K562 (cell line): ENCODE measurements around the gene P2RY14. TPM values are rescaled to one million over a fixed set of nuclear protein-coding genes. Genes with fewer than 3 reads are reported as not detected.

Experiments
- ATAC-seq: fragments of 200-7000 bp; cut with Tn5 transposase; 3 replicates; pipeline ENCODE4 v1.9.1; 2020; ENCODE audit warnings: moderate library complexity
- BruUV-seq: library from RNA; stranded (reverse); fragments of 400-500 nt; replicated peaks from 2 replicates; lab custom pipeline; 2021; lab: Mats Ljungman, UMichigan
- CTCF ChIA-PET: fragments of 300-600 bp; formaldehyde crosslinking; extraction: SDS; loops from one replicate; lab custom pipeline; 2021; ENCODE audit warnings: low intra/inter-chr PET ratio; lab: Yijun Ruan, JAX
- POLR2A ChIA-PET: fragments of 300-600, 350-650 bp; sonication (Branson Sonifier 250); formaldehyde crosslinking; extraction: SDS; loops from one replicate; lab custom pipeline; 2021; ENCODE audit warnings: antibody characterized with exemption, inconsistent platforms; lab: Yijun Ruan, JAX
- DNase-seq, 4 experiments: peaks; one replicate each; pipeline versions ENCODE4 v3.0.0 to v3.0.0-alpha.2; 2011 to 2018; ENCODE audit warnings: low spot score in 3 of 4, mixed read lengths in 3 of 4; ENCODE audit errors: extremely low read depth in 1 of 4
- FAIRE-seq: peaks from 2 replicates; lab custom pipeline; 2011; peaks lifted over from hg19 to GRCh38; lab: Jason Lieb, UNC
- H2AFZ ChIP-seq: 2 replicates; pipeline ENCODE4 v1.6.0; 2011; ENCODE audit warnings: low read depth, low read length, control low read depth, inconsistent platforms
- H3K27ac ChIP-seq: fragments of 200-600 bp; 3 replicates; pipeline ENCODE4 v1.8.0; 2011; ENCODE audit warnings: low read depth, mild to moderate bottlenecking, control low read depth, inconsistent platforms, low read length, moderate library complexity, mixed read lengths; ENCODE audit errors: extremely low read depth
- H3K27me3 ChIP-seq, 2 experiments: fragments of 300-600 bp in 1 of 2; 2 replicates in 1 of 2; 3 replicates in 1 of 2; pipeline versions ENCODE4 v1.6.0 to v1.8.0; 2011; ENCODE audit warnings: inconsistent platforms in 2 of 2, low read length in 2 of 2, mild to moderate bottlenecking in 1 of 2, mixed read lengths in 1 of 2, moderate library complexity in 1 of 2; ENCODE audit not compliant: control insufficient read depth in 2 of 2, insufficient read depth in 2 of 2
- H3K36me3 ChIP-seq: fragments of 300-600 bp; 3 replicates; pipeline ENCODE4 v1.8.0; 2011; ENCODE audit warnings: mild to moderate bottlenecking, low read length, inconsistent platforms; ENCODE audit not compliant: control insufficient read depth, insufficient read depth
- H3K4me1 ChIP-seq, 2 experiments: fragments of 200-600 bp in 1 of 2; replicated peaks in 1 of 2; 2 replicates in 1 of 2; 3 replicates in 1 of 2; pipeline versions ENCODE4 v1.5.1 to v1.8.0; 2011; ENCODE audit warnings: inconsistent platforms in 2 of 2, low read length in 2 of 2, mild to moderate bottlenecking in 1 of 2, mixed read lengths in 1 of 2, moderate library complexity in 1 of 2; ENCODE audit not compliant: control insufficient read depth in 2 of 2, insufficient read depth in 2 of 2
- H3K4me2 ChIP-seq: 2 replicates; pipeline ENCODE4 v1.6.1; 2011; ENCODE audit warnings: low read length, control low read depth, inconsistent platforms, mixed read lengths; ENCODE audit not compliant: insufficient read depth
- H3K4me3 ChIP-seq: fragments of 200-600 bp; sonication (generic), shearing (Covaris generic); 2 replicates; pipeline ENCODE4 v1.5.1; 2016; ENCODE audit warnings: control low read depth, inconsistent platforms
- H3K79me2 ChIP-seq: fragments of 200-600 bp; 3 replicates; pipeline ENCODE4 v1.8.0; 2011; ENCODE audit warnings: low read length, inconsistent platforms; ENCODE audit not compliant: control insufficient read depth, insufficient read depth
- H3K9ac ChIP-seq, 2 experiments: 2 replicates each; pipeline versions ENCODE4 v1.6.0 to v1.6.1; 2011; ENCODE audit warnings: low read depth in 2 of 2, low read length in 2 of 2, control low read depth in 1 of 2, inconsistent platforms in 1 of 2, mild to moderate bottlenecking in 1 of 2, mixed read lengths in 1 of 2; ENCODE audit not compliant: insufficient read depth in 1 of 2
- H3K9me1 ChIP-seq: one replicate; pipeline ENCODE4 v1.6.0; 2011; ENCODE audit warnings: inconsistent platforms, mild to moderate bottlenecking, low read length, moderate library complexity; ENCODE audit not compliant: control insufficient read depth, insufficient read depth
- H3K9me3 ChIP-seq: replicated peaks from 2 replicates; pipeline ENCODE4 v1.5.1; 2011; ENCODE audit warnings: low read depth, low read length, inconsistent platforms; ENCODE audit not compliant: control insufficient read depth, insufficient read depth
- H4K20me1 ChIP-seq: replicated peaks from 2 replicates; pipeline ENCODE4 v1.6.1; 2011; ENCODE audit warnings: low read length, inconsistent platforms, mixed read lengths; ENCODE audit not compliant: control insufficient read depth, insufficient read depth
- CXXC5 ChIP-seq: fragments of 250-450 bp; sonication (Bioruptor Pico); IDR thresholded peaks from 2 replicates; pipeline ENCODE4 v1.8.0; 2022; ENCODE audit warnings: inconsistent platforms, mild to moderate bottlenecking, moderate library complexity
- ELF1 ChIP-seq: fragments of 200-800 bp; sonication (Bioruptor generic); IDR thresholded peaks from 2 replicates; pipeline ENCODE4 v1.6.1; 2016; ENCODE audit warnings: missing genetic modification characterization, missing compliant biosample characterization
- NCOA2 ChIP-seq, 2 experiments: fragments of 450-650 bp; IDR thresholded peaks; 2 replicates each; pipeline ENCODE4 v1.6.1; 2018; ENCODE audit warnings: mild to moderate bottlenecking in 2 of 2, moderate library complexity in 1 of 2; ENCODE audit not compliant: partially characterized antibody in 2 of 2
- NFATC3 ChIP-seq: fragments of 450-650 bp; IDR thresholded peaks from 2 replicates; pipeline ENCODE4 v1.6.1; 2017; ENCODE audit warnings: mild to moderate bottlenecking
- PHF21A ChIP-seq: fragments of 450-650 bp; IDR thresholded peaks from 2 replicates; pipeline ENCODE4 v1.6.1; 2017; ENCODE audit warnings: low read depth, borderline replicate concordance
- POLR2AphosphoS5 ChIP-seq: IDR thresholded peaks from 2 replicates; pipeline ENCODE4 v1.6.1; 2011; ENCODE audit warnings: mild to moderate bottlenecking, low read depth, low read length, moderate library complexity; ENCODE audit not compliant: control insufficient read depth, insufficient read depth
- SRF ChIP-seq, 2 experiments: fragments of 250-450, 450-650 bp in 1 of 2; sonication (Bioruptor Pico) in 1 of 2; sonication (generic) in 1 of 2; formaldehyde crosslinking; IDR thresholded peaks; 2 replicates each; pipeline versions ENCODE4 v1.5.0 to v1.5.1; 2020 to 2022; ENCODE audit warnings: mild to moderate bottlenecking in 1 of 2, missing genetic modification reagents in 1 of 2
- SUPT5H ChIP-seq: fragments of 450-650 bp; IDR thresholded peaks from 2 replicates; pipeline ENCODE4 v1.6.1; 2016
- ZBTB8A ChIP-seq: fragments of 450-650 bp; IDR thresholded peaks from 2 replicates; pipeline ENCODE4 v1.6.1; 2018; ENCODE audit warnings: mild to moderate bottlenecking, moderate library complexity; ENCODE audit not compliant: partially characterized antibody
- ZC3H4 ChIP-seq: sonication (generic); formaldehyde crosslinking; IDR thresholded peaks from 2 replicates; pipeline ENCODE4 v1.9.0; 2021; ENCODE audit warnings: missing genetic modification reagents, borderline replicate concordance
- ZNF239 ChIP-seq: fragments of 250-450 bp; sonication (Bioruptor Pico); IDR thresholded peaks from 2 replicates; pipeline ENCODE4 v1.4.0; 2020; ENCODE audit warnings: mild to moderate bottlenecking
- ZNF644 ChIP-seq: fragments of 200-800 bp; sonication (Bioruptor generic); IDR thresholded peaks from 2 replicates; pipeline ENCODE4 v1.6.1; 2016; ENCODE audit warnings: low read depth, missing genetic modification characterization, missing compliant biosample characterization
- ZNF780A ChIP-seq: fragments of 250-450 bp; sonication (Bioruptor Pico); IDR thresholded peaks from 2 replicates; pipeline ENCODE4 v1.5.0; 2021; ENCODE audit warnings: mild to moderate bottlenecking
- WGBS: fragments of 100-300 bp; shearing (Covaris generic); methylation state at CpG from one replicate; pipeline ENCODE4 v1.1.6; 2016; ENCODE audit warnings: low coverage, mixed read lengths; ENCODE audit not compliant: insufficient coverage; ENCODE audit errors: missing lambda C conversion rate; 5-methylcytosine and 5-hydroxymethylcytosine counted together
- in situ Hi-C: fragments of 300-500 bp; cut with MboI; formaldehyde crosslinking; loops from 4 replicates; pipeline ENCODE4 v1.15.0; 2018; ENCODE audit warnings: inconsistent platforms, mixed read lengths
- intact Hi-C: fragments of 100-400 bp; cut with micrococcal nuclease; formaldehyde crosslinking; loops from 2 replicates; pipeline ENCODE4 v1.14.2; 2022
- polyA plus RNA-seq, 8 experiments: library from polyadenylated mRNA; depleted of rRNA in 4 of 8; stranded (reverse) in 5 of 8; unstranded in 3 of 8; fragments of >200 nt; fragmentation: Nextera tagmentation in 2 of 8; fragmentation: Illumina TruSeq in 1 of 8; extraction: Ambion mirVana in 2 of 8; extraction: Trizol in 1 of 8; gene quantifications; 2 replicates each; pipeline versions ENCODE4 v1.2.1 to v1.2.3, GENCODE V29; 2011 to 2014; ENCODE audit warnings: inconsistent platforms in 1 of 8, missing spikeins in 1 of 8
- total RNA-seq, 7 experiments: library from RNA; depleted of rRNA in 6 of 7; stranded (reverse); fragments of >200 nt in 6 of 7; fragmentation: Illumina TruSeq in 2 of 7; extraction: Trizol in 2 of 7; gene quantifications; 2 replicates each; pipeline versions ENCODE4 v1.2.1 to v1.2.3, GENCODE V29; 2011 to 2021; ENCODE audit warnings: low replicate concordance in 1 of 7
- TF ChIP-seq, protein P1 (sequence below): fragments of 250-450 bp; sonication (Bioruptor Pico); IDR thresholded peaks from 2 replicates; pipeline ENCODE4 v1.4.0; 2020; ENCODE audit warnings: mild to moderate bottlenecking, moderate library complexity

The P2RY14 gene
- total and polyA plus RNA-seq, 9 of the 15 experiments (the other 6 are each of a cell fraction or from before 2014, with no cell fraction given), result not detected

DNA sequence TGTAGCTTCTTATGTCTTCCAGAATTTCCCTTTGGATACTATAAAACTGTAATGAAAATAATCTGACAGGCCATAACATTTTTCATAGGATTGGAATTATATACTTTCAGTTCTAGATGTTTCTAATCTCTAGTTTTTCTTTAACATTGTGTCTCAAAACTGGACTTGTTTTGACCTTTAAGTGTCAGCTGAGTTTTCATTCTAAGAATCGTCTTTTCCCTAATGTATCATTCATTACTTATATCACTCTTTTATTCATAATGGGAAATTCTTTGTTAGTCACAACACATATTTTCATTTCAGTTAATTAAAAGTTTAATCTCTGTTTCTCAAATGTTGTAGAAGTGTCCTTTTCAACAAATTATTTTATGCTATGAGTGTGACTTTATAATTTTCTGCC, 87.2 kb downstream of the P2RY14 start:
- Histone ChIP-seq H3K27ac (no peak overlapping the region), H3K27me3 (peaks cover 6 to 13% of the 10 kb centered on the region in 2 experiments; a peak in 3 of 5 replicates), H3K9ac (no peak overlapping the region), H4K20me1 (no peaks in the 10 kb centered on the region), H3K9me3 (no peaks in the 10 kb centered on the region)
- no peak for FAIRE-seq
- ATAC-seq, result no peak
- in situ Hi-C loops (no loop called here), intact Hi-C loops (no loop called here)
- no peak for DNase-seq
- CTCF ChIA-PET, result no interaction called here
- 0% methylated on average over 1 of the region's 1 CpG for WGBS
- no peak for TF ChIP-seq POLR2AphosphoS5
- TF ChIP-seq, all 486 proteins: peak for 0
- Histone ChIP-seq H3K4me3 (no peak overlapping the region), H3K4me2 (no peak overlapping the region), H2AFZ (no peak overlapping the region), H3K79me2 (no peaks in the 10 kb centered on the region), H3K4me1 (no peaks in the 10 kb centered on the region), H3K9me1 (no peaks in the 10 kb centered on the region), H3K36me3 (no peaks in the 10 kb centered on the region)
- no TSS peak for BruUV-seq
- POLR2A ChIA-PET, result interaction anchor here (0.7 kb wide), 1 partner anchor 412 kb away, joined by 3 read pairs; no protein-coding TSS in a partner anchor

- DNase-seq, result no peak
- Histone ChIP-seq H4K20me1 (no peaks in the 10 kb centered on the region), H3K4me3 (no peak overlapping the region), H3K9ac (no peak overlapping the region), H3K79me2 (no peaks in the 10 kb centered on the region), H3K36me3 (no peaks in the 10 kb centered on the region), H2AFZ (no peak overlapping the region), H3K9me3 (no peaks in the 10 kb centered on the region), H3K9me1 (no peaks in the 10 kb centered on the region), H3K4me2 (no peak overlapping the region), H3K27me3 (peaks cover 5 to 24% of the 10 kb centered on the region in 2 experiments; a peak in 3 of 5 replicates), H3K27ac (no peak overlapping the region), H3K4me1 (no peaks in the 10 kb centered on the region)
- FAIRE-seq, result no peak
- WGBS, result 0% methylated on average over 5 of the region's 5 CpGs
- intact Hi-C loops (no loop called here), in situ Hi-C loops (no loop called here)
- no peak for ATAC-seq
- BruUV-seq, result no TSS peak
- ChIA-PET CTCF (no interaction called here), POLR2A (no interaction called here)
- TF ChIP-seq ZNF780A (no peak), ZC3H4 (CRISPR knock-in tag) (no peak), CXXC5 (CRISPR knock-in tag) (no peak), NCOA2 (IDR thresholded peaks at IDR 0.05; ENCODE audit: partially characterized antibody in 2 of 2) (no peak), PHF21A (no peak), ZBTB8A (no peak), ELF1 (tag) (no peak), SRF (CRISPR knock-in tag; IDR thresholded peaks at IDR 0.05) (no peak), ZNF239 (CRISPR knock-in tag) (no peak), NFATC3 (no peak), SUPT5H (no peak), ZNF644 (tag) (no peak)
- TF ChIP-seq, protein P1, sequence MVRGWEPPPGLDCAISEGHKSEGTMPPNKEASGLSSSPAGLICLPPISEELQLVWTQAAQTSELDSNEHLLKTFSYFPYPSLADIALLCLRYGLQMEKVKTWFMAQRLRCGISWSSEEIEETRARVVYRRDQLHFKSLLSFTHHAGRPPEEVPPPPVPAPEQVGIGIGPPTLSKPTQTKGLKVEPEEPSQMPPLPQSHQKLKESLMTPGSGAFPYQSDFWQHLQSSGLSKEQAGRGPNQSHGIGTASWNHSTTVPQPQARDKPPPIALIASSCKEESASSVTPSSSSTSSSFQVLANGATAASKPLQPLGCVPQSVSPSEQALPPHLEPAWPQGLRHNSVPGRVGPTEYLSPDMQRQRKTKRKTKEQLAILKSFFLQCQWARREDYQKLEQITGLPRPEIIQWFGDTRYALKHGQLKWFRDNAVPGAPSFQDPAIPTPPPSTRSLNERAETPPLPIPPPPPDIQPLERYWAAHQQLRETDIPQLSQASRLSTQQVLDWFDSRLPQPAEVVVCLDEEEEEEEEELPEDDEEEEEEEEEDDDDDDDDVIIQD (CRISPR knock-in tag), result no peak
These were observed 95.1 kb downstream of the P2RY14 start for GRCh38 chr3:151183265-151183671.
